ENCODE data around the gene PTPRT.

DNA sequence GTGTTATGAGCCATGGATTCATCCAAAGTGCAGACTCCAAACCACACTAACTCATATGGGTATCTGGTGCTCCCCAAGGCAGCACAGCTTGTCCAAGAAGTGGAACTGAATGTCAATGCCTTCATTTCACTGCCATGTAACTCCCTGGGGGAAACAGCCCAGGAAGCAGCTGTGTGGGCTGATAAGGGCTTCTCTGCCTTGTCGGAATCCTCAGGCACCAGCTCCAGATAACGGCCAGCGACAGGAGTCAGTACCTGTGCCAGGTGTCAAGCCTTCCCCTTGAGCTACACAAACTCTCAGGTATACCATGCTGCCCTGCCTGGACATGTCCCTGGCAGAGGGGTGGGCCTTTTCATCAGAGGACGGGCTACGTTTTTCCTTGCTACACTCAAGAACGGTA, 819.6 kb downstream of the PTPRT start:
- TF ChIP-seq CTCF (conservative IDR thresholded peaks at IDR 0.05; ENCODE audit: low read depth, low read length) (no peak), EZH2 (IDR thresholded peaks at IDR 0.05; ENCODE audit: borderline replicate concordance, low read depth, low read length, poor library complexity, severe bottlenecking) (no peak)
